Measurements from ENCODE around the gene ZC3H8. TPM values are rescaled to one million over a fixed set of nuclear protein-coding genes. Genes with fewer than 3 reads are reported as not detected.

The ZC3H8 gene
- 2.6 and 3.3 TPM in 2 replicates for total RNA-seq

DNA sequence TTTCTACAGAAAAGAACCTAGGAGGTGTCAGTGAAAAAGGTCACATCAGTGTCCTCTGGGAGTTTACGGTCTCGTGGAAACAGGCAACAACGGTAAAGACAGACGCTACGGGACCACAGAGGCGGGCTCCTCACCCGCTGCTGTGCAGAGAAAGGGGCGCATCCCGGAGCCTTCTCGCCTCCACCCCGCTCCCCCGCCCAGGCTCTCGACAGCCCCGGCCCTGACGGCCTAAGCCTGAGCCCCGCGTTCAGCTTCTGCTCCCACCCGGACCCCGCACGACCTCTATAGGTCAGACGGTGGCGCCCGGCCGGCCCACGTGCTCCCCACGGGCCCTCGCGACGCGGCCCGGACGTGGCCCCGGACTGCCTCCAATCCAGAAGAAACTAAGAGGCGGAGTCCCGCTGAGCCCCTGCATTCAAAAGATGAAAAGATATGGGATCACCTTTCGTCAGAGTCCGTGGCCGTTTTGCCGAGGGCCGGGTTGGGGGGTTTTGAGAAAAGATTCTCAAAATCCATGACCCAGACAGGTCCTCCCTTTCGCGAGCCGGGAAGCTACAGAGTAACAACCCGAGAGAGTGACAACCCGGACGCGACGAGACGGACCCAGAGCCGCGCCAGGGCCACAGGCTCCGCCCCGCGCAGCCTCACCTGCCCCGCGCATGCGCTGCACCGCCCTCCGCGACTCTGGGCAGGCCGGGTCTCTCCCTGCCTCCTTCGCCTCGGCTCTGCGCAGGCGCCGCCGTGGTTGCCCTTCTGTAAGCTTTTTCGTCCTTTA is at the start of gene ZC3H8:
Gene ZC3H8 (minus strand): TSS at position 577 of the 775 bp plus-strand sequence. CDS start 61 bp downstream, at position 516.

DNA sequence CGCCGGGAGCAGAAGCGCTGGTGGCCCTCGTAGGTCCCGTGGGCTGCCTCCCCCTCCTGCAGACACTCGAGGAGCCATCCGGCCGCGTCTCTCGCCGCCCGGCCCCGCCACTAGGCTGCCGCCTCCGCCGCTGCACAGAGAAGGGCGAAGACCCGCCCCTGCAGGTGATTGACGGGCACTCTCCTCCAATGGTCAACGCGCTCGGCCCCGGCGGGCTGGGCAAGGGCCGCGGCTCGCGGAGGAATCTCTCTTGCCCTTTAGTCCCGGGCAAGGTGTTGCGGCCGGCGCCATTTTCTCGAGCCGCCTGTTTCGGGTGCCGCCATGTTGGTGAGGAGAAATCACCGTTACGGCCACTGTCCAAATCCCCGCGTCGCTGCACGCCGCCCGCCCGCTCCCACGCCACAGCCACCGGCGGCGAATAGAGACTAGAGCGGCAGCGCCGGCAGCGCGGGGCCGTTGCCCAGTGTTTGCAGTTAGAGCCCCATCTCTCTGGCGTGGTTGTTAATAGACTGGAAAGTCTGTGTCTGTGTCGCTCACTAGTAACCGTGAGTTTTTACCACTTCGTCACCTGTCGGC is 20.6 kb upstream of the ZC3H8 start, which contains the start of gene ZC3H6:
Gene ZC3H6 (plus strand): TSS at position 287 of the 576 bp plus-strand sequence. CDS start 398 bp downstream, outside the sequence.

Other genes starting within 250 kb of the ZC3H8 start
- gene TMEM87B, start 199.8 kb downstream of the ZC3H8 start, total RNA-seq = 23.4 and 30.0 TPM in 2 replicates
- 1.9 and 2.2 TPM in 2 replicates for gene FBLN7, start 116.7 kb downstream of the ZC3H8 start, total RNA-seq
- gene ZC3H6, start 20.6 kb upstream of the ZC3H8 start, total RNA-seq = 1.2 TPM in 2 replicates
- 1.5 and 2.1 TPM in 2 replicates for gene RGPD8, start 178.6 kb upstream of the ZC3H8 start, total RNA-seq
- gene TTL, start 227.1 kb upstream of the ZC3H8 start, total RNA-seq = 28.0 and 31.7 TPM in 2 replicates

Measured in mammary microvascular endothelial cell (primary cell).